Measurements from ENCODE around the gene PRKCZ.

Gene PRKCZ

DNA sequence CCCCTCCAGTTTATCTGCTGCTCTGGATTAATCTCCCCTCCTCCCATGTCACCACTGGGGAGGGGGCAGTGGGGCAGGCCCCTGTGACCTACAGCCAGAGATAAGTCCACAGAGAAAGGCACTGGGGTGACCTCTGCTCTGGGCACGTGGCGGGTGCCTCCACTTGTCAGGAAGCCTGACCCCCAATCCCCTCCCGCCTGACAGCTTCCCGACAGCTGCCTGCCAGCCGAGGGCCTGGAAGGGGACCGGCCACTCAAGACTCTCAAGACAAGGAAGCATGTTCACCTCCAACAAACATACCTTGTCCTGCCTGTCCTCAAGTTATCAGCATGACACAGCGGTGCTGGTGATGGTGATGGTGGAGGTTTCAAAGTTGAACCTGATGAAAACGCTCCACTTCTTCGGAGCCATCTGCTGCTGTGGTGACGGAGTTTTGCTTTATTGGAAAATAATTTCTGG is 147.5 kb downstream of the PRKCZ start:
- no peak for TF ChIP-seq REST (IDR thresholded peaks at IDR 0.05; ENCODE audit: insufficient read depth in 1 of 2, low read depth in 2 of 2, low read length in 2 of 2)
- no peak for TF ChIP-seq TAF1 (IDR thresholded peaks at IDR 0.05; ENCODE audit: borderline replicate concordance, insufficient read depth, low read length)
- TF ChIP-seq POLR2AphosphoS5 (IDR thresholded peaks at IDR 0.05; ENCODE audit: low read depth, low read length) = no peak
- TF ChIP-seq SIN3A (IDR thresholded peaks at IDR 0.05; ENCODE audit: borderline replicate concordance, insufficient read depth, low read length) = no peak
- TF ChIP-seq FOXP2 (optimal IDR thresholded peaks at IDR 0.05; ENCODE audit: borderline replicate concordance, extremely low read depth, extremely low read length, insufficient read depth) = no peak

DNA sequence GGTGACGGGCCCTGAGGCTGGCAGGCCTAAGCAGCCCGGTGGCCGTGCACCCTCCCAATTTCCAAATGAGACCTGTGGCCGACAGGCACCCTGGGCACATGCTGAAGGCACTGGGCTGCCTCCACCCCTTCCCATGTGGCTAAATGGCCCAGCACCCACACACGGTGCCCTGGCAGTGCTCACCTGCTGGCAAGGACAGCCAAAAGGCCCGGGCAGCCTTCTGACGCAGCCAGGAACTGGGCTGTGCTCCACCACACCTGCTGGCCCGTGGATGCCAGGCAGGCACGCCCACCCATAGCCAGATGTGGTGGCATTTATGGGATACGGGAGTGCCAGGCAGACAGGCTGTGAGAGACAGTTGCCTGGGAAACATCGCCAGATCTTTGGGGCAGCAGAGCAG is 148.4 kb downstream of the PRKCZ start:
- TF ChIP-seq POLR2AphosphoS5 (IDR thresholded peaks at IDR 0.05; ENCODE audit: low read depth, low read length) (no peak), FOXP2 (optimal IDR thresholded peaks at IDR 0.05; ENCODE audit: borderline replicate concordance, extremely low read depth, extremely low read length, insufficient read depth) (no peak), TAF1 (IDR thresholded peaks at IDR 0.05; ENCODE audit: borderline replicate concordance, insufficient read depth, low read length) (no peak), REST (IDR thresholded peaks at IDR 0.05; ENCODE audit: insufficient read depth in 1 of 2, low read depth in 2 of 2, low read length in 2 of 2) (no peak), SIN3A (IDR thresholded peaks at IDR 0.05; ENCODE audit: borderline replicate concordance, insufficient read depth, low read length) (no peak)

DNA sequence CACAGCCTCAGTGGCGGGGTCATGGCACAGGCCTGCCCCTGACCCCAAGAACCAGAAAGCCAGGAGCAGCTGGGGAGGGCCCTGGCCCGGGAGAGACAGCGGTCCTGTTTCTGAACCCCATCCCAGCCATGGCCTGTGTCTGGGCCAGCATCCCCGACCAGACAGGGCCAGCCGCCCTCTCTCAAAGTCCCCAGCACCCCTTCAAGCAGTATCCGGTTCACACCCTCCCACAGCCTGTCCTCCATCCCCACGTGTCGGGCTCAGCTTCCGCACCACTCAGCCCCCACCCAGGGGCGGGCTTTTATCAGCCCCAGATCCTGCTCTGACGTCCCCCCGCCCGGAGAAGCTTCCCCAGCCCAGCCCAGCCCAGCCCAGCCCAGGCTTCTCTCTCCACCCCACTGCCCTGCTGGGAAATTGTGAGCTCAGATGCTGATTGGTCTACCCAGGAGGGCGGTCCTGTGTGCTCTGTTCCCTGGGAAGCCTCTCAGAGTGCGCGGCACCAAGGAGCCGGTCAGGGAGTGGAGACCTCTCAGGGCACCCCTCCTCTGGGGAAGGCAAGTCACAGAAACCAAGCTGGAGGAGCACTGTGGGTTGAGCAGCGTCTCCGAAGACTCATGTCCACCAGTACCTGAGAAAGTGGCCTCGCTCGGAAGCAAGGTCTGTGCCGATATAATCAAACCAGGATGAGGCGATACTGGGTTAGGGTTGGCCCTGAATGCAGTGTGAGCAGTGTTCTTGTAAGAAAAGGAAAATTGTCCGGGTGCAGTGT is 149.0 kb downstream of the PRKCZ start:
- peak; percentile 83 for TF ChIP-seq POLR2AphosphoS5 (IDR thresholded peaks at IDR 0.05; ENCODE audit: low read depth, low read length)
- no peak for TF ChIP-seq FOXP2 (optimal IDR thresholded peaks at IDR 0.05; ENCODE audit: borderline replicate concordance, extremely low read depth, extremely low read length, insufficient read depth)
- no peak for TF ChIP-seq REST (IDR thresholded peaks at IDR 0.05; ENCODE audit: insufficient read depth in 1 of 2, low read depth in 2 of 2, low read length in 2 of 2)
- peak; percentile 29; the same call in 1 of the 2 replicates for TF ChIP-seq SIN3A (IDR thresholded peaks at IDR 0.05; ENCODE audit: borderline replicate concordance, insufficient read depth, low read length)
- TF ChIP-seq TAF1 (IDR thresholded peaks at IDR 0.05; ENCODE audit: borderline replicate concordance, insufficient read depth, low read length) = peak; percentile 64; the same call in 1 of the 2 replicates

DNA sequence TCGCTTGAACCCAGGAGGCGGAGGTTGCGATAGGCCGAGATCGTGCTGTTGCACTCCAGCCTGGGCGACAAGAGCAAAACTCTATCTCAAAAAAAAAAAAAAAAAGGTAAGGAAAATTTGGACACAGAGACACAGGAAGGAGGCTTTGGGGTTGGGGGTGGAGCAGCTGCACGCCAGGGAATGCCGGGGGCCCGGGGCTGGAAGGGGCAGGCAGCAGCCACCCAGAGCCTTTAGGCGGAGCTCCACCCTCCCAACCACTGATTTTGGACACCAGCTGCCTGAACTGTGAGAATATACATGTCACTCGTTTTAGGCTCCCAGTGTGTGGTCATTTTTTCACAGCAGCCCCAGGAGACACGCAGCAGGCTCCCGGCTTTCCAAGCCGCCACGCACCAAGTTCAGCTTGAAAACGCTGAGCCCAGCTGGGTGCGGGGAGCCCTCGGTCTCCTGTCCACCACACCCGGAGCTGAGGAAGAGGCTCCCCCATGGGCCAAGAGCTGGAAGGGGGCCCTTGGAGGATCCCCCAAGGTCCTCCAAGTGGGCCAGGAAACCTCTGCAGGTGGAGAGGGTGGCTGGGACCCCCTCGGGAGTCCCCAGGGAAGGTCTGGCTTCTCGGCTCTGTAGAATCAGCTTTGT is 150.2 kb downstream of the PRKCZ start:
- no peak for TF ChIP-seq SIN3A (IDR thresholded peaks at IDR 0.05; ENCODE audit: borderline replicate concordance, insufficient read depth, low read length)
- TF ChIP-seq TAF1 (IDR thresholded peaks at IDR 0.05; ENCODE audit: borderline replicate concordance, insufficient read depth, low read length) = no peak
- no peak for TF ChIP-seq POLR2AphosphoS5 (IDR thresholded peaks at IDR 0.05; ENCODE audit: low read depth, low read length)
- TF ChIP-seq FOXP2 (optimal IDR thresholded peaks at IDR 0.05; ENCODE audit: borderline replicate concordance, extremely low read depth, extremely low read length, insufficient read depth) = no peak
- no peak for TF ChIP-seq REST (IDR thresholded peaks at IDR 0.05; ENCODE audit: insufficient read depth in 1 of 2, low read depth in 2 of 2, low read length in 2 of 2)

Data from PFSK-1 (cell line).